ENCODE results near the gene TLX1. TPM values are rescaled to one million over a fixed set of nuclear protein-coding genes. Genes with fewer than 3 reads are reported as not detected.

Gene TLX1
- total RNA-seq, 1 donor = not detected

GRCh38 chr10:101145145-101145544 is 14.0 kb downstream of the TLX1 start:
- H3K79me2 ChIP-seq (ENCODE audit: insufficient read depth, low read length) = no peaks in the 10 kb centered on the region
- no peaks in the 10 kb centered on the region for H4K20me1 ChIP-seq (ENCODE audit: insufficient read depth, low read length)
- no peak overlapping the region for H3K4me2 ChIP-seq (ENCODE audit: insufficient read depth, low read length)
- no peak overlapping the region for H2AFZ ChIP-seq (ENCODE audit: low read length)
- H3K27me3 ChIP-seq (ENCODE audit: insufficient read depth, low read length) = peaks cover 85% of the 10 kb centered on the region
- H3K27ac ChIP-seq (ENCODE audit: low read depth, low read length) = no peak overlapping the region
- no peak overlapping the region for H3K4me3 ChIP-seq (ENCODE audit: insufficient read depth, low read length)
- DNase-seq (ENCODE audit: insufficient read length, low spot score, missing footprints) = peak; percentile 48
- peaks cover 7% of the 10 kb centered on the region for H3K4me1 ChIP-seq (ENCODE audit: insufficient read depth, low read length)
- H3K9me3 ChIP-seq (ENCODE audit: low read depth, low read length) = peaks cover 4% of the 10 kb centered on the region
- no peak for TF ChIP-seq CTCF (IDR thresholded peaks at IDR 0.05; ENCODE audit: extremely low read depth, low read depth, low read length)
- no peaks in the 10 kb centered on the region for H3K36me3 ChIP-seq (ENCODE audit: insufficient read depth, low read length)

- Histone ChIP-seq H4K20me1 (ENCODE audit: insufficient read depth, low read length) (no peaks in the 10 kb centered on the region), H3K27me3 (ENCODE audit: insufficient read depth, low read length) (peaks cover 85% of the 10 kb centered on the region)
- TF ChIP-seq CTCF (IDR thresholded peaks at IDR 0.05; ENCODE audit: extremely low read depth, low read depth, low read length) = no peak
Measured at GRCh38 chr10:101145750-101146391, 14.8 kb downstream of the TLX1 start.

GRCh38 chr10:101146392-101147251 is 15.5 kb downstream of the TLX1 start:
- Histone ChIP-seq H3K4me1 (ENCODE audit: insufficient read depth, low read length) (peaks cover 7% of the 10 kb centered on the region), H3K9me3 (ENCODE audit: low read depth, low read length) (peaks cover 4% of the 10 kb centered on the region), H3K4me2 (ENCODE audit: insufficient read depth, low read length) (no peak overlapping the region), H3K79me2 (ENCODE audit: insufficient read depth, low read length) (no peaks in the 10 kb centered on the region), H3K27ac (ENCODE audit: low read depth, low read length) (no peak overlapping the region), H4K20me1 (ENCODE audit: insufficient read depth, low read length) (no peaks in the 10 kb centered on the region), H3K4me3 (ENCODE audit: insufficient read depth, low read length) (no peak overlapping the region), H3K36me3 (ENCODE audit: insufficient read depth, low read length) (no peaks in the 10 kb centered on the region), H2AFZ (ENCODE audit: low read length) (no peak overlapping the region), H3K27me3 (ENCODE audit: insufficient read depth, low read length) (peaks cover 85% of the 10 kb centered on the region)
- DNase-seq (ENCODE audit: insufficient read length, low spot score, missing footprints) = peak; percentile 72
- TF ChIP-seq CTCF (IDR thresholded peaks at IDR 0.05; ENCODE audit: extremely low read depth, low read depth, low read length) = no peak

More at GRCh38 chr10:101145750-101146391, 14.8 kb downstream of the TLX1 start:
- Histone ChIP-seq H3K79me2 (ENCODE audit: insufficient read depth, low read length) (no peaks in the 10 kb centered on the region), H3K9me3 (ENCODE audit: low read depth, low read length) (peaks cover 4% of the 10 kb centered on the region), H3K4me3 (ENCODE audit: insufficient read depth, low read length) (no peak overlapping the region), H3K4me1 (ENCODE audit: insufficient read depth, low read length) (peaks cover 7% of the 10 kb centered on the region), H2AFZ (ENCODE audit: low read length) (no peak overlapping the region), H3K36me3 (ENCODE audit: insufficient read depth, low read length) (no peaks in the 10 kb centered on the region), H3K27ac (ENCODE audit: low read depth, low read length) (no peak overlapping the region), H3K4me2 (ENCODE audit: insufficient read depth, low read length) (no peak overlapping the region)
- DNase-seq (ENCODE audit: insufficient read length, low spot score, missing footprints) = peak; percentile 67

GRCh38 chr10:101151395-101151794 is 20.3 kb downstream of the TLX1 start:
- Histone ChIP-seq H2AFZ (ENCODE audit: low read length) (no peak overlapping the region), H4K20me1 (ENCODE audit: insufficient read depth, low read length) (no peaks in the 10 kb centered on the region), H3K4me1 (ENCODE audit: insufficient read depth, low read length) (no peaks in the 10 kb centered on the region), H3K4me3 (ENCODE audit: insufficient read depth, low read length) (no peak overlapping the region), H3K79me2 (ENCODE audit: insufficient read depth, low read length) (no peaks in the 10 kb centered on the region), H3K27ac (ENCODE audit: low read depth, low read length) (no peak overlapping the region), H3K9me3 (ENCODE audit: low read depth, low read length) (peaks cover 4% of the 10 kb centered on the region), H3K27me3 (ENCODE audit: insufficient read depth, low read length) (peaks cover 73% of the 10 kb centered on the region), H3K36me3 (ENCODE audit: insufficient read depth, low read length) (no peaks in the 10 kb centered on the region), H3K4me2 (ENCODE audit: insufficient read depth, low read length) (no peak overlapping the region)
- no peak for DNase-seq (ENCODE audit: insufficient read length, low spot score, missing footprints)
- no peak for TF ChIP-seq CTCF (IDR thresholded peaks at IDR 0.05; ENCODE audit: extremely low read depth, low read depth, low read length)
